ENCODE data around the gene OSGEPL1. TPM values are rescaled to one million over a fixed set of nuclear protein-coding genes. Genes with fewer than 3 reads are reported as not detected.

OSGEPL1 gene
- total and polyA plus RNA-seq, 2 of the 4 experiments (the other 2 are of a cell fraction) = 5.0 to 6.8 TPM

DNA sequence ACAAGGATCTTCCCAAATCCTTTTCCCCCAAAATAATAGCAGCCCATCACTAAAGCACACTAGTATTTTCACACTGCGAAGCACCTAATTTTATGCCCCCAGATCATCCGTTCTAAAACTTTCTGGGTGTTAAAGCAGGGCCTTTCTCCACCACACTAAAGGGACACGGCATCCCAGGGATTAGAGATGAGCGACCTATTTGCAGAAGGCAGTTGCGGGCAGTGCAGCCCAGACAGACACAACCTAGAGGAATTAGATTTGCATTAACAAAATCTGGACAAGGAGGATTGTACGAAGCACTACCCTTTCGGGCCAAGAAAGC is 402 bp downstream of the OSGEPL1 start:
- ATAC-seq (ENCODE audit: low read depth) (no peak), DNase-seq (no peak)
- no peaks in the 10 kb centered on the region for H3K9me1 ChIP-seq (ENCODE audit: insufficient read depth, low read length)
- H2BK15ac ChIP-seq (ENCODE audit: low read depth, low read length) = 0 out of 3 replicates have a peak overlapping the region, but pooled peaks have one; percentile 48
- TF ChIP-seq MAZ (IDR thresholded peaks at IDR 0.05; ENCODE audit: borderline replicate concordance, low read depth, low read length) = no peak
- TF ChIP-seq POLR2A (IDR thresholded peaks at IDR 0.05; ENCODE audit: low read depth, low read length) = no peak
- TF ChIP-seq MXI1 (IDR thresholded peaks at IDR 0.05; ENCODE audit: borderline replicate concordance, low read depth, low read length) = no peak
- TF ChIP-seq RFX5 (IDR thresholded peaks at IDR 0.05; ENCODE audit: low read depth, low read length) = no peak
- TF ChIP-seq, protein P1, sequence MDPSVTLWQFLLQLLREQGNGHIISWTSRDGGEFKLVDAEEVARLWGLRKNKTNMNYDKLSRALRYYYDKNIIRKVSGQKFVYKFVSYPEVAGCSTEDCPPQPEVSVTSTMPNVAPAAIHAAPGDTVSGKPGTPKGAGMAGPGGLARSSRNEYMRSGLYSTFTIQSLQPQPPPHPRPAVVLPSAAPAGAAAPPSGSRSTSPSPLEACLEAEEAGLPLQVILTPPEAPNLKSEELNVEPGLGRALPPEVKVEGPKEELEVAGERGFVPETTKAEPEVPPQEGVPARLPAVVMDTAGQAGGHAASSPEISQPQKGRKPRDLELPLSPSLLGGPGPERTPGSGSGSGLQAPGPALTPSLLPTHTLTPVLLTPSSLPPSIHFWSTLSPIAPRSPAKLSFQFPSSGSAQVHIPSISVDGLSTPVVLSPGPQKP (IDR thresholded peaks at IDR 0.05; ENCODE audit: borderline replicate concordance, low read depth, low read length) = no peak
- TF ChIP-seq RAD21 (IDR thresholded peaks at IDR 0.05; ENCODE audit: low read length) = no peak
- TF ChIP-seq NFE2L2 (IDR thresholded peaks at IDR 0.05; ENCODE audit: low read depth, low read length) = no peak
- TF ChIP-seq FOS (IDR thresholded peaks at IDR 0.05; ENCODE audit: low read depth, low read length) = no peak
- TF ChIP-seq, protein P2, sequence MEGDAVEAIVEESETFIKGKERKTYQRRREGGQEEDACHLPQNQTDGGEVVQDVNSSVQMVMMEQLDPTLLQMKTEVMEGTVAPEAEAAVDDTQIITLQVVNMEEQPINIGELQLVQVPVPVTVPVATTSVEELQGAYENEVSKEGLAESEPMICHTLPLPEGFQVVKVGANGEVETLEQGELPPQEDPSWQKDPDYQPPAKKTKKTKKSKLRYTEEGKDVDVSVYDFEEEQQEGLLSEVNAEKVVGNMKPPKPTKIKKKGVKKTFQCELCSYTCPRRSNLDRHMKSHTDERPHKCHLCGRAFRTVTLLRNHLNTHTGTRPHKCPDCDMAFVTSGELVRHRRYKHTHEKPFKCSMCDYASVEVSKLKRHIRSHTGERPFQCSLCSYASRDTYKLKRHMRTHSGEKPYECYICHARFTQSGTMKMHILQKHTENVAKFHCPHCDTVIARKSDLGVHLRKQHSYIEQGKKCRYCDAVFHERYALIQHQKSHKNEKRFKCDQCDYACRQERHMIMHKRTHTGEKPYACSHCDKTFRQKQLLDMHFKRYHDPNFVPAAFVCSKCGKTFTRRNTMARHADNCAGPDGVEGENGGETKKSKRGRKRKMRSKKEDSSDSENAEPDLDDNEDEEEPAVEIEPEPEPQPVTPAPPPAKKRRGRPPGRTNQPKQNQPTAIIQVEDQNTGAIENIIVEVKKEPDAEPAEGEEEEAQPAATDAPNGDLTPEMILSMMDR (conservative IDR thresholded peaks at IDR 0.05; ENCODE audit: low read depth, low read length) = no peak
- TF ChIP-seq MAFK (IDR thresholded peaks at IDR 0.05; ENCODE audit: low read depth, low read length) = no peak
- no peak for TF ChIP-seq BHLHE40 (IDR thresholded peaks at IDR 0.05; ENCODE audit: low read depth, low read length)
- no peak for TF ChIP-seq RCOR1 (IDR thresholded peaks at IDR 0.05; ENCODE audit: insufficient replicate concordance, low read length)
- 0% methylated on average over 1 of the region's 7 CpGs; no CpG with 5 or more reads in 1 of the 2 experiments for WGBS, 2 experiments (ENCODE audit: extremely low coverage in 2 of 2, insufficient read length in 1 of 2)
- H3K4me1 ChIP-seq (ENCODE audit: control insufficient read depth, insufficient read depth, low read length) = no peaks in the 10 kb centered on the region
- peak overlapping the region; percentile 68 for H2AK9ac ChIP-seq (replicated peaks; ENCODE audit: low read depth, low read length, poor library complexity)
- peaks cover 2% of the 10 kb centered on the region; the same call in 1 of the 2 replicates for H3K36me3 ChIP-seq (ENCODE audit: control insufficient read depth, insufficient read depth, low read length)
- H4K5ac ChIP-seq (ENCODE audit: low read depth, low read length) = peak overlapping the region; percentile 77
- CTCF ChIA-PET = interaction anchor here (0.5 to 2.9 kb wide), 8 partner anchors 13 to 632 kb away, joined by 3 to 20 read pairs (median 4); no protein-coding TSS in a partner anchor
- in situ Hi-C loops (cut with MboI; ENCODE audit: low sequenced_read_pairs) (no loop called here), intact Hi-C loops (cut with micrococcal nuclease) (loop anchor here (1.0 kb wide), 1 partner anchor 88 kb away; the partner anchor contains the start of gene ANKAR), dilution Hi-C loops (cut with HindIII; ENCODE audit: low sequenced_read_pairs, unreplicated experiment) (no loop called here)
- H3K79me1 ChIP-seq (ENCODE audit: low read depth in 1 of 2, low read length in 2 of 2) = peaks cover 0 to 6% of the 10 kb centered on the region in 2 experiments; a peak in 2 of 4 replicates
- H3K56ac ChIP-seq (ENCODE audit: extremely low read depth, insufficient read depth, low read length) = peak overlapping the region; percentile 99
- H3K4me2 ChIP-seq (ENCODE audit: low read depth, low read length) = peak overlapping the region; percentile 88
- no peak overlapping the region for H2BK20ac ChIP-seq (ENCODE audit: low read depth, low read length)
- H4K8ac ChIP-seq (ENCODE audit: low read depth in 2 of 2, low read length in 2 of 2) = peak overlapping the region; percentile 97 to 99
- peak overlapping the region; percentile 86 for H3K23ac ChIP-seq (ENCODE audit: low read depth, low read length)
- H3K4ac ChIP-seq (ENCODE audit: low read depth, low read length) = peak overlapping the region; percentile 96
- H3K27ac ChIP-seq (ENCODE audit: insufficient read depth, low read length) = peak overlapping the region; percentile 70
- no peak overlapping the region; the same call in 1 of the 2 replicates for H2AK5ac ChIP-seq (ENCODE audit: low read depth, low read length)
- H2BK120ac ChIP-seq (ENCODE audit: low read depth, low read length) = peak overlapping the region; percentile 82
- no peaks in the 10 kb centered on the region for H3K27me3 ChIP-seq (ENCODE audit: control insufficient read depth, insufficient read depth, low read length)
- peak overlapping the region; percentile 100 for H2AFZ ChIP-seq (replicated peaks; ENCODE audit: low read length, poor library complexity)
- H3K18ac ChIP-seq (ENCODE audit: low read depth, low read length) = no peak overlapping the region
- no peaks in the 10 kb centered on the region for H4K20me1 ChIP-seq (ENCODE audit: insufficient read depth, low read length)
- no TSS peak for BruUV-seq (replicated peaks)
- no peak overlapping the region for H2BK5ac ChIP-seq (ENCODE audit: low read depth, low read length, poor library complexity, severe bottlenecking)
- peak overlapping the region; percentile 75 for H3K9ac ChIP-seq (ENCODE audit: low read depth, low read length)
- no peaks in the 10 kb centered on the region for H3K9me3 ChIP-seq (ENCODE audit: control insufficient read depth, insufficient read depth, low read length)
- H3K4me3 ChIP-seq (ENCODE audit: insufficient read depth, low read depth, low read length) = peak overlapping the region; percentile 69
- H3K14ac ChIP-seq (replicated peaks; ENCODE audit: low read depth, low read length) = peak overlapping the region; percentile 91
- POLR2A ChIA-PET (ENCODE audit: unreplicated experiment) = interaction anchor here (0.6 to 1.0 kb wide), 2 partner anchors 22 to 37 kb away, joined by 3 to 4 read pairs; partner anchors contain the start of genes ORMDL1 and PMS1
- H4K91ac ChIP-seq (ENCODE audit: insufficient read depth, low read depth, low read length) = peak overlapping the region; percentile 65

Data from IMR-90 (cell line).